GM12878 (cell line): ENCODE measurements around the gene MAPK8. TPM values are rescaled to one million over a fixed set of nuclear protein-coding genes. Genes with fewer than 3 reads are reported as not detected.

Experiments used
- ATAC-seq: fragments of 200-7000 bp; cut with Tn5 transposase; 3 replicates; pipeline ENCODE4 v1.9.1; 2020; ENCODE audit warnings: mild to moderate bottlenecking, moderate library complexity
- BruUV-seq: library from RNA; stranded (reverse); fragments of 400-500 nt; replicated peaks from 2 replicates; lab custom pipeline; 2021; lab: Mats Ljungman, UMichigan
- CTCF ChIA-PET: fragments of 300-600 bp; sonication (Branson Sonifier 250); formaldehyde crosslinking; extraction: SDS; loops from one replicate; lab custom pipeline; 2021; ENCODE audit warnings: inconsistent platforms; lab: Yijun Ruan, JAX
- POLR2A ChIA-PET: fragments of 350-600 bp; formaldehyde crosslinking; extraction: SDS; loops from one replicate; lab custom pipeline; 2021; ENCODE audit warnings: inconsistent platforms; lab: Charles Lee
- RAD21 ChIA-PET: fragments of 300-600 bp; sonication (Branson Sonifier 250); formaldehyde crosslinking; loops from one replicate; lab custom pipeline; 2023; ENCODE audit warnings: antibody characterized with exemption; ENCODE audit not compliant: unreplicated experiment; lab: Charles Lee
- SMC1A ChIA-PET: fragments of 300-600 bp; sonication (Branson Sonifier 250); formaldehyde crosslinking; loops from one replicate; lab custom pipeline; 2023; ENCODE audit not compliant: unreplicated experiment, uncharacterized antibody; lab: Charles Lee
- DNase-seq: peaks from one replicate; pipeline ENCODE4 v3.0.0-alpha.2; 2011; ENCODE audit warnings: low read depth, low spot score
- FAIRE-seq: peaks from 3 replicates; lab custom pipeline; 2011; peaks lifted over from hg19 to GRCh38; lab: Jason Lieb, UNC
- H2AFZ ChIP-seq: 2 replicates; pipeline ENCODE4 v1.6.0; 2011; ENCODE audit warnings: low read depth, low read length, control low read depth; ENCODE audit not compliant: control insufficient read depth
- H3K27ac ChIP-seq: 2 replicates; pipeline ENCODE4 v1.5.1; 2011; ENCODE audit warnings: control low read depth; ENCODE audit not compliant: control insufficient read depth, insufficient read depth
- H3K27me3 ChIP-seq, 2 experiments: replicated peaks in 1 of 2; 2 replicates each; pipeline versions ENCODE4 v1.6.0 to v1.6.1; 2011; ENCODE audit warnings: low read length in 1 of 2; ENCODE audit not compliant: control insufficient read depth in 2 of 2, insufficient read depth in 2 of 2
- H3K36me3 ChIP-seq, 2 experiments: 2 replicates each; pipeline ENCODE4 v1.5.1; 2011; ENCODE audit warnings: low read length in 1 of 2; ENCODE audit not compliant: control insufficient read depth in 2 of 2, insufficient read depth in 2 of 2
- H3K4me1 ChIP-seq: 2 replicates; pipeline ENCODE4 v1.6.1; 2011; ENCODE audit warnings: mild to moderate bottlenecking, low read length, moderate library complexity, mixed read lengths; ENCODE audit not compliant: control insufficient read depth, insufficient read depth
- H3K4me2 ChIP-seq: 2 replicates; pipeline ENCODE4 v1.6.0; 2011; ENCODE audit warnings: control low read depth; ENCODE audit not compliant: control insufficient read depth, insufficient read depth
- H3K4me3 ChIP-seq: fragments of 200-600 bp; sonication (generic); 2 replicates; pipeline ENCODE4 v1.5.1; 2016
- H3K79me2 ChIP-seq: 2 replicates; pipeline ENCODE4 v1.6.0; 2011; ENCODE audit warnings: low read length; ENCODE audit not compliant: control insufficient read depth, insufficient read depth
- H3K9ac ChIP-seq: 2 replicates; pipeline ENCODE4 v1.8.0; 2011; ENCODE audit warnings: low read length, control low read depth, mixed read lengths; ENCODE audit not compliant: control insufficient read depth, insufficient read depth
- H3K9me3 ChIP-seq: replicated peaks from 3 replicates; pipeline ENCODE4 v1.5.1; 2011; ENCODE audit warnings: mild to moderate bottlenecking, low read length; ENCODE audit not compliant: control insufficient read depth, insufficient read depth
- H4K20me1 ChIP-seq: 2 replicates; pipeline ENCODE4 v1.6.0; 2011; ENCODE audit not compliant: control insufficient read depth, insufficient read depth
- CUX1 ChIP-seq: IDR thresholded peaks from 2 replicates; pipeline ENCODE4 v1.6.1; 2012; ENCODE audit warnings: improper control_type of control experiment, low read depth, low read length; ENCODE audit not compliant: insufficient replicate concordance
- PAX5 ChIP-seq: IDR thresholded peaks from 2 replicates; pipeline ENCODE4 v1.6.1; 2011; ENCODE audit warnings: low read depth, low read length, borderline replicate concordance
- PAX8 ChIP-seq: fragments of 450-650 bp; IDR thresholded peaks from 2 replicates; pipeline ENCODE4 v1.6.1; 2017; ENCODE audit warnings: mild to moderate bottlenecking, moderate library complexity
- TCF7 ChIP-seq: IDR thresholded peaks from 2 replicates; pipeline ENCODE4 v1.6.1; 2014; ENCODE audit warnings: antibody characterized with exemption, borderline replicate concordance
- WRNIP1 ChIP-seq: IDR thresholded peaks from 2 replicates; pipeline ENCODE4 v1.6.1; 2011; ENCODE audit warnings: low read depth, low read length, improper control_type of control experiment, borderline replicate concordance
- WGBS: methylation state at CpG from one replicate; pipeline ENCODE4 v1.1.6; 2016; ENCODE audit warnings: low lambda C conversion rate; ENCODE audit not compliant: insufficient replicate concordance, insufficient coverage; ENCODE audit errors: missing lambda C conversion rate; 5-methylcytosine and 5-hydroxymethylcytosine counted together
- in situ Hi-C: fragments of 300-500 bp; cut with MboI; formaldehyde crosslinking; loops from 9 replicates; pipeline ENCODE4 v1.14.3; 2018; ENCODE audit warnings: mixed read lengths
- intact Hi-C: fragments of 100-400 bp; cut with micrococcal nuclease; formaldehyde crosslinking; loops from one replicate; pipeline ENCODE4 v1.14.2; 2022; ENCODE audit not compliant: unreplicated experiment
- polyA plus RNA-seq, 11 experiments: library from polyadenylated mRNA; depleted of rRNA in 4 of 11; unstranded in 6 of 11; stranded (reverse) in 5 of 11; fragments of >200 nt; fragmentation: Nextera tagmentation in 4 of 11; fragmentation: Illumina TruSeq in 1 of 11; extraction: Ambion mirVana in 4 of 11; extraction: Trizol in 1 of 11; gene quantifications; 1 replicate in 1 of 11; 2 replicates in 10 of 11; pipeline versions ENCODE4 v1.2.1 to v1.2.3, GENCODE V29; 2011 to 2016; ENCODE audit warnings: inconsistent platforms in 2 of 11, missing spikeins in 2 of 11, low read depth in 1 of 11
- total RNA-seq, 4 experiments: library from RNA; depleted of rRNA in 3 of 4; stranded (reverse); fragments of >200 nt in 3 of 4; fragmentation: Illumina TruSeq in 1 of 4; extraction: Trizol in 1 of 4; gene quantifications; 2 replicates each; pipeline versions ENCODE4 v1.2.1 to v1.2.3, GENCODE V29; 2013 to 2021
- TF ChIP-seq, protein P1 (sequence below): IDR thresholded peaks from 2 replicates; pipeline ENCODE4 v1.6.1; 2012; ENCODE audit warnings: low read length, inconsistent platforms

Gene MAPK8
- total and polyA plus RNA-seq, 10 of the 15 experiments (the other 5 are each of a cell fraction or from before 2014, with no cell fraction given) = 3.9 to 102 (median 40.0) TPM

DNA sequence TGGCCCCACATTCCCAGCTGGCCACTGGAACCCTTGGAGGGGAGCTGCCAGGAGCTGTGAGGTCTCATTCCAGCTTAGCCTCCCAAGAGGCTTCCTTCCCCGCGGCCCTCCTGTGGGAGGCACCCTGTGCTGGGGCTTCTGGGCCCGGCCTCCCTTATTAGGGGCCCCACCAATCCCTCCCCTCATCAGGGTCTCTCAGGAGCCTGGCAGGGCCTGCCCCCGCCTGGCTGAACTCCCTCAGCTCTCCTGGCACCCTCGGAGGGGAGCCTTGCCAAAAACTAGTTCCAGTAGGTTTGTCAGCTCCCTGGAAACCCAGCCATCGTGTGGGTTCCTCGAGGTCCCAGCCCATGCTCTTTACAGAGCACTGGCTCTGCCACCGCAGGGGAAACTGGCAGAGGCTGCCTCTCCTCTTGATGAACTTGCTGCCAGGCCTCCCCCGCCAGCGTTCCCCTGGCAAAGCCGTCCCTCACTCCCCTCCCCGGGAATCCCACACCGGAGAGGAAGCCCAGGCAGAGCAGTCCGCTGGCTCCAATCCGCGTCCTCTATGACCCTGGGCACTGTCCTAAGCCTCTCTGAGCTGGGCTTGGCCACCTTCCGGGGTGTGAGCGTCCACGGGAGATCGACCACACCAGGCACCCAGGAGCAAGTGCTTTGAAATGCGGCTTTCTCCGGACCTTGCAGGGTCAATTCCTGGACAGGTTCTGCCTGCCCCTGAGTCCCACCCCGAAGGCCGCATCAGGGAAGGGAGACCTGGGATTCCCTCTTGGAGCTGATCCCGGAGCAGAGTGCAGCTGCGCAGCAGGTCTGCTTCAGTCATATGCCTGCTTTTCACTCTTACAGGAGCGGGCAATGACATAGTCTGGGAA lies 158.6 kb downstream of the MAPK8 start (continued):
- TF ChIP-seq CUX1 (no peak), PAX5 (no peak), WRNIP1 (no peak)
- TF ChIP-seq, all 136 proteins: peak for 0

DNA sequence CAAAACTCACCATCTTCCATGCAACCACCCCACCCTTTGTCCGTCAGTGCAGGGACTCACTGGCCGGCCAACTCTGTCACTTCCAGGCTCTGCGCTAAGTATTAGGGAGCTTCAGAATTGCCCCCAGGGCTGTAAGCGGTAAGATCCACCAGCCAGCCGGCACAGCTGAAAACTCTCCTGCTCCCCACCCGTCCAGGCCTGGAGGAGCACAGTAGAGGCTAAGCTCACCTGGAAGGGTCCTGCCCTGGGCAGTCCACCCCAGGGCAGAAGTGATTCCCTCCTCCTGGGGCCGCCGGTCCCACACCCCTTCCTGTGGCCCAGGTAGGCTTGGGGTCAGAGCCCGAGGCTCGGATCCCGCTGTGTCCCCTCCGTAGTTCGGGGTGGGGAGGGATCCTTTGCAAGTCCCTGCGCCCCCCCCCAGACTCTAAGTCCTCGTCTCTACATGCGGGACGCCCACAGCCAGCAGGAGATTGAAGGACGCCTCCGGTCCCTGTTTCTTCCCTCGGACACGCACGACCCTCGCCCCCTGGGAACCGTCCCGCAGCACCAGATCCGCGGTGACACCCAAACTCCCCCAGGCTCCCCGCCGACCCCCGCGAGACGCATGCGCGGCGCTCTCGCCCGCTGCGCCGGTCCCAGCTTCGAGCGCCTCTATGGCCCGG lies 159.5 kb downstream of the MAPK8 start:
- H3K4me2 ChIP-seq = no peak overlapping the region
- H3K79me2 ChIP-seq = no peaks in the 10 kb centered on the region
- intact Hi-C loops (no loop called here), in situ Hi-C loops (no loop called here)
- no peaks in the 10 kb centered on the region for H3K27me3 ChIP-seq
- no peak for FAIRE-seq
- no peak overlapping the region for H3K9ac ChIP-seq
- TF ChIP-seq, protein P1, sequence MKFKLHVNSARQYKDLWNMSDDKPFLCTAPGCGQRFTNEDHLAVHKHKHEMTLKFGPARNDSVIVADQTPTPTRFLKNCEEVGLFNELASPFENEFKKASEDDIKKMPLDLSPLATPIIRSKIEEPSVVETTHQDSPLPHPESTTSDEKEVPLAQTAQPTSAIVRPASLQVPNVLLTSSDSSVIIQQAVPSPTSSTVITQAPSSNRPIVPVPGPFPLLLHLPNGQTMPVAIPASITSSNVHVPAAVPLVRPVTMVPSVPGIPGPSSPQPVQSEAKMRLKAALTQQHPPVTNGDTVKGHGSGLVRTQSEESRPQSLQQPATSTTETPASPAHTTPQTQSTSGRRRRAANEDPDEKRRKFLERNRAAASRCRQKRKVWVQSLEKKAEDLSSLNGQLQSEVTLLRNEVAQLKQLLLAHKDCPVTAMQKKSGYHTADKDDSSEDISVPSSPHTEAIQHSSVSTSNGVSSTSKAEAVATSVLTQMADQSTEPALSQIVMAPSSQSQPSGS = no peak
- TF ChIP-seq TCF7 = no peak
- no peak for TF ChIP-seq PAX8
- no peak for ATAC-seq
- no peaks in the 10 kb centered on the region for H3K36me3 ChIP-seq
- CTCF ChIA-PET = no interaction called here
- RAD21 ChIA-PET = interaction anchor here (0.6 kb wide), 1 partner anchor 103 kb away, joined by 3 read pairs; no protein-coding TSS in a partner anchor
- no peaks in the 10 kb centered on the region for H4K20me1 ChIP-seq
- no peaks in the 10 kb centered on the region for H3K4me1 ChIP-seq
- SMC1A ChIA-PET = no interaction called here
- H3K9me3 ChIP-seq = no peaks in the 10 kb centered on the region
- H2AFZ ChIP-seq = no peak overlapping the region
- no peak overlapping the region for H3K27ac ChIP-seq
- no TSS peak for BruUV-seq
- no peak for DNase-seq
- 83% methylated on average over 32 of the region's 42 CpGs for WGBS
- POLR2A ChIA-PET = no interaction called here
- H3K4me3 ChIP-seq = no peak overlapping the region
